HCT116 (cell line): ENCODE data around the gene PDE1A. TPM values are rescaled to one million over a fixed set of nuclear protein-coding genes. Genes with fewer than 3 reads are reported as not detected.

Experiments used
- ATAC-seq: fragments of 200-7000 bp; cut with Tn5 transposase; 2 replicates; pipeline ENCODE4 v1.9.1; 2020; ENCODE audit warnings: mild to moderate bottlenecking, moderate library complexity
- BruUV-seq: library from RNA; stranded (reverse); fragments of 400-500 nt; replicated peaks from 2 replicates; lab custom pipeline; 2021; lab: Mats Ljungman, UMichigan
- CTCF ChIA-PET: fragments of 300-600 bp; sonication (Branson Sonifier 250); formaldehyde crosslinking; loops from one replicate; lab custom pipeline; 2021; ENCODE audit warnings: antibody characterized with exemption; lab: Charles Lee
- POLR2A ChIA-PET: fragments of 300-600, 350-600 bp; sonication (Branson Sonifier 250); formaldehyde crosslinking; loops from one replicate; lab custom pipeline; 2021; ENCODE audit warnings: antibody characterized with exemption; lab: Charles Lee
- RAD21 ChIA-PET, 2 experiments: fragments of 300-600 bp; sonication (Branson Sonifier 250); formaldehyde crosslinking; loops; one replicate each; lab custom pipeline; 2023; ENCODE audit warnings: low total read pairs in 2 of 2; ENCODE audit not compliant: uncharacterized antibody in 2 of 2, unreplicated experiment in 2 of 2, low non-redundant PET in 1 of 2; lab: Charles Lee
- DNase-seq: peaks from one replicate; pipeline ENCODE4 v3.0.0-alpha.2; 2010; ENCODE audit warnings: low read depth, low spot score
- H2AFZ ChIP-seq: fragments of 200-600 bp; shearing (Covaris generic), sonication (generic); 2 replicates; pipeline ENCODE4 v1.6.1; 2017; ENCODE audit warnings: low read depth, mixed run types, mixed read lengths, antibody characterized with exemption, low read length; ENCODE audit not compliant: poor library complexity, severe bottlenecking
- H3K27ac ChIP-seq: 2 replicates; pipeline ENCODE4 v1.5.1; 2012; ENCODE audit warnings: low read depth, low read length
- H3K27me3 ChIP-seq: fragments of 200-600 bp; sonication (generic); 2 replicates; pipeline ENCODE4 v1.6.1; 2016; ENCODE audit warnings: mixed run types, low read length, mixed read lengths; ENCODE audit not compliant: insufficient read depth
- H3K36me3 ChIP-seq, 2 experiments: fragments of 200-500 bp in 1 of 2; fragments of 200-600 bp in 1 of 2; sonication (Bioruptor generic) in 1 of 2; sonication (generic) in 1 of 2; 2 replicates each; pipeline versions ENCODE4 v1.5.1 to v1.6.1; 2014 to 2016; ENCODE audit warnings: low read length in 2 of 2, inconsistent platforms in 1 of 2, mixed read lengths in 1 of 2, mixed run types in 1 of 2; ENCODE audit not compliant: insufficient read depth in 2 of 2, control insufficient read depth in 1 of 2
- H3K4me1 ChIP-seq, 2 experiments: fragments of 200-600 bp in 1 of 2; sonication (generic) in 1 of 2; 2 replicates each; pipeline versions ENCODE4 v1.5.1 to v1.6.1; 2012 to 2017; ENCODE audit warnings: low read length in 2 of 2, inconsistent platforms in 1 of 2, mild to moderate bottlenecking in 1 of 2, mixed read lengths in 1 of 2, mixed run types in 1 of 2, moderate library complexity in 1 of 2; ENCODE audit not compliant: insufficient read depth in 2 of 2, control insufficient read depth in 1 of 2
- H3K4me2 ChIP-seq: fragments of 200-600 bp; sonication (generic); 2 replicates; pipeline ENCODE4 v1.6.1; 2017; ENCODE audit warnings: mixed run types, low read length, mixed read lengths
- H3K4me3 ChIP-seq, 2 experiments: fragments of 200-600 bp in 1 of 2; sonication (generic) in 1 of 2; replicated peaks in 1 of 2; 2 replicates each; pipeline ENCODE4 v1.5.1; 2011 to 2016; ENCODE audit warnings: low read length in 2 of 2, control low read depth in 1 of 2, low read depth in 1 of 2, mild to moderate bottlenecking in 1 of 2, mixed read lengths in 1 of 2, mixed run types in 1 of 2
- H3K79me2 ChIP-seq: fragments of 200-600 bp; sonication (generic); 2 replicates; pipeline ENCODE4 v1.6.1; 2017; ENCODE audit warnings: mild to moderate bottlenecking, mixed run types, low read length, moderate library complexity, mixed read lengths; ENCODE audit not compliant: insufficient read depth
- H3K9ac ChIP-seq: fragments of 200-600 bp; sonication (generic); 2 replicates; pipeline ENCODE4 v1.6.1; 2016; ENCODE audit warnings: low read length, mixed read lengths
- H3K9me2 ChIP-seq: fragments of 200-600 bp; sonication (generic), shearing (Covaris generic); 2 replicates; pipeline ENCODE4 v1.6.1; 2017; ENCODE audit warnings: mixed run types, mild to moderate bottlenecking, moderate library complexity; ENCODE audit not compliant: insufficient read depth
- H3K9me3 ChIP-seq, 2 experiments: fragments of 200-500 bp in 1 of 2; fragments of 200-600 bp in 1 of 2; sonication (Bioruptor generic) in 1 of 2; sonication (generic) in 1 of 2; 2 replicates each; pipeline ENCODE4 v1.6.1; 2014 to 2017; ENCODE audit warnings: low read length in 2 of 2, mixed read lengths in 2 of 2, inconsistent platforms in 1 of 2, low read depth in 1 of 2, mild to moderate bottlenecking in 1 of 2, mixed run types in 1 of 2, moderate library complexity in 1 of 2; ENCODE audit not compliant: control insufficient read depth in 1 of 2, insufficient read depth in 1 of 2
- H4K20me1 ChIP-seq: fragments of 200-600 bp; sonication (generic), shearing (Covaris generic); 2 replicates; pipeline ENCODE4 v1.6.1; 2017; ENCODE audit warnings: mixed run types, mild to moderate bottlenecking, moderate library complexity; ENCODE audit not compliant: insufficient read depth
- CBX3 ChIP-seq: IDR thresholded peaks from 2 replicates; pipeline ENCODE4 v1.6.1; 2012; ENCODE audit warnings: low read depth
- CEBPB ChIP-seq: IDR thresholded peaks from 2 replicates; pipeline ENCODE4 v1.6.1; 2012; ENCODE audit warnings: low read depth
- CTCF ChIP-seq, 3 experiments: fragments of 200-600 bp in 1 of 3; sonication (generic) in 1 of 3; IDR thresholded peaks in 2 of 3; conservative IDR thresholded peaks in 1 of 3; 2 replicates each; pipeline ENCODE4 v1.5.1; 2012 to 2017; ENCODE audit warnings: low read depth in 2 of 3, low read length in 2 of 3, antibody characterized with exemption in 1 of 3, borderline replicate concordance in 1 of 3, control low read depth in 1 of 3, mild to moderate bottlenecking in 1 of 3, mixed read lengths in 1 of 3, mixed run types in 1 of 3, moderate library complexity in 1 of 3; ENCODE audit not compliant: insufficient read depth in 1 of 3
- EGR1 ChIP-seq: IDR thresholded peaks from 2 replicates; pipeline ENCODE4 v1.6.1; 2012; ENCODE audit warnings: low read depth
- EZH2 ChIP-seq: fragments of 200-600 bp; sonication (generic); IDR thresholded peaks from 2 replicates; pipeline ENCODE4 v1.6.1; 2017; ENCODE audit warnings: antibody characterized with exemption, mixed run types
- EZH2phosphoT487 ChIP-seq: fragments of 200-600 bp; IDR thresholded peaks from 2 replicates; pipeline ENCODE4 v1.6.1; 2018; ENCODE audit warnings: antibody characterized with exemption, borderline replicate concordance
- FOSL1 ChIP-seq: IDR thresholded peaks from 2 replicates; pipeline ENCODE4 v1.6.1; 2012; ENCODE audit warnings: low read depth
- JUND ChIP-seq: IDR thresholded peaks from 2 replicates; pipeline ENCODE4 v1.6.1; 2012
- MAX ChIP-seq: IDR thresholded peaks from 2 replicates; pipeline ENCODE4 v1.6.1; 2012
- POLR2AphosphoS5 ChIP-seq: IDR thresholded peaks from 2 replicates; pipeline ENCODE4 v1.6.1; 2011; ENCODE audit warnings: mild to moderate bottlenecking, low read depth, low read length, moderate library complexity
- TCF7L2 ChIP-seq: IDR thresholded peaks from 2 replicates; pipeline ENCODE4 v1.7.0; 2011; ENCODE audit warnings: borderline replicate concordance, inconsistent platforms; ENCODE audit not compliant: insufficient read depth, insufficient read length; ENCODE audit errors: extremely low read depth
- YY1 ChIP-seq: IDR thresholded peaks from 2 replicates; pipeline ENCODE4 v1.6.1; 2011; ENCODE audit warnings: low read length, low read depth, moderate library complexity, mild to moderate bottlenecking; ENCODE audit not compliant: insufficient replicate concordance; ENCODE audit errors: extremely low read depth
- ZNF274 ChIP-seq: fragments of 200-500 bp; sonication (Bioruptor generic); IDR thresholded peaks from 2 replicates; pipeline ENCODE4 v1.6.1; 2014; ENCODE audit warnings: mild to moderate bottlenecking, low read depth, low read length, inconsistent platforms
- intact Hi-C: fragments of 100-400 bp; cut with micrococcal nuclease; formaldehyde crosslinking; loops from 2 replicates; pipeline ENCODE4 v1.10.0; 2022
- total RNA-seq: library from RNA; stranded (reverse); gene quantifications from one replicate; pipeline ENCODE4 v1.2.1, GENCODE V29; 2021; ENCODE audit not compliant: unreplicated experiment
- TF ChIP-seq, protein P1 (sequence below): IDR thresholded peaks from 2 replicates; pipeline ENCODE4 v1.6.1; 2012

PDE1A gene
- total RNA-seq, 1 experiment from 2014 or later, result 0.12 TPM

- TF ChIP-seq CTCF (IDR thresholded peaks at IDR 0.05 in 2 of 3, conservative IDR thresholded peaks at IDR 0.05 in 1 of 3; ENCODE audit: borderline replicate concordance in 1 of 3, insufficient read depth in 1 of 3, low read depth in 2 of 3, low read length in 2 of 3) (no peak), YY1 (no peak), MAX (no peak), EZH2phosphoT487 (no peak), TCF7L2 (no peak), FOSL1 (no peak), EGR1 (no peak), EZH2 (no peak), JUND (no peak), CEBPB (no peak), POLR2AphosphoS5 (no peak), ZNF274 (no peak), CBX3 (no peak)
- TF ChIP-seq, protein P1, sequence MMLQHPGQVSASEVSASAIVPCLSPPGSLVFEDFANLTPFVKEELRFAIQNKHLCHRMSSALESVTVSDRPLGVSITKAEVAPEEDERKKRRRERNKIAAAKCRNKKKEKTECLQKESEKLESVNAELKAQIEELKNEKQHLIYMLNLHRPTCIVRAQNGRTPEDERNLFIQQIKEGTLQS, result no peak
- Histone ChIP-seq H3K27ac (no peak overlapping the region), H3K27me3 (no peaks in the 10 kb centered on the region), H3K4me3 (no peak overlapping the region), H2AFZ (no peak overlapping the region), H3K9ac (no peak overlapping the region), H3K4me1 (no peaks in the 10 kb centered on the region), H3K9me3 (no peaks in the 10 kb centered on the region), H3K79me2 (no peaks in the 10 kb centered on the region), H3K36me3 (no peaks in the 10 kb centered on the region), H3K9me2 (no peaks in the 10 kb centered on the region), H4K20me1 (no peaks in the 10 kb centered on the region), H3K4me2 (no peak overlapping the region)
- no peak for ATAC-seq
- RAD21 ChIA-PET, result no interaction called here
- DNase-seq, result no peak
- intact Hi-C loops, result no loop called here
- BruUV-seq, result no TSS peak
- POLR2A ChIA-PET, result no interaction called here
- CTCF ChIA-PET, result interaction anchor here (1.1 kb wide), 1 partner anchor 11 kb away, joined by 3 read pairs; no protein-coding TSS in a partner anchor
These were observed 235.8 kb downstream of the PDE1A start for GRCh38 chr2:182191061-182191460.
